Skeletal muscle cell (primary cell): ENCODE measurements around the gene COLEC12.
A peak's percentile ranks its signal among the peaks of the same experiment; 100 is the strongest.

ENCODE experiments used
- DNase-seq: peaks from one replicate; pipeline ENCODE4 v3.0.0-alpha.2; 2010; ENCODE audit warnings: low read depth
- H3K4me3 ChIP-seq: 2 replicates; pipeline ENCODE4 v1.5.1; 2011; ENCODE audit warnings: low read depth, mild to moderate bottlenecking, control low read depth, low read length, moderate library complexity

COLEC12 gene

DNA sequence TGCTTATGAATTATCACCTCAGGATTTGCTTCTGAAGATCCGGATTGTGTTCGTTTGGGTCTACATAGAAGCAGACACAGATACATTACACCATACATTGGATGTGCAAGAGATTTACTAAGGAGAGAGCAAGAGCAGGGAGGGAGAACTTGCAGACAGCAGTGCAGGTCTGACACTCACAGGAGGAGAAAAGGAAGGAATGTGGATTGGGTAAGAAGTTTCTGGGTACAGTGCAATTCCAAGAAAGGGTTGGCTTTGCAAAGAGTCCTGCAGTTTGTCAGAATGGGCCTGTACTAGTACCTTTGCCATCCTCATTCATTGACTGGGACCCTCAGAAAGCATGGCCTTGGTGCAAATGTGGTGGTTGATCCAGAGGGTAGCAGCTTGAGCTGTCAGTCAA is 227.9 kb downstream of the COLEC12 start:
- DNase-seq, result no peak
- H3K4me3 ChIP-seq, result no peak overlapping the region

DNA sequence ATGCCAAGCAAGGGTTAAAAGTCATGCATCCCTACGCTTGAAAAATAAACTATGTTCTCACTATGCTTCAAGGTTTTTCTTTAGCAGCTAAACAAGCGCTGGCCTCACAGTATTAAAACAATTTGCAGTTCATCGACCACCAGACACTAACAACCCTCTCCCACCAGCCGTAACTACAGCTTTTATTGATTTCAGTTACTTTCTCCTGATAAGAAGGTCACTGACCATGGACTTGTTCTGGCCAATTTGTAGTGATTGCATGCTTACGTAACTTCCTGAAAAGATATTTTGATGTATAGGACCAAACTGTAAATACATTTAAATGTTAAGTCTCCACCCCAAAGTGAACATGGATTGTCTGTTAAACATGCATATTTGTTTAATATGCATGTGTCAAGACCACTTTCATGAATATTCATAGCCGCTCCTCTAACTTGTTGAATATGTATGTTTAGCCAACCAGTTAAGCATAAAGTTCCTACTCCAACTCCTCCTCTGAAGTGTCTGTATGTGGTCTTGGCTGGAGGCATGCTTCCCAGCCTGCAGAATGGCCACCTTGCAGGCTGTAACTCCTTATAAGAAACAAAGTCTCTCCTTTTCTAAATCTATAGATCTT is 230.9 kb downstream of the COLEC12 start:
- H3K4me3 ChIP-seq, result no peak overlapping the region
- DNase-seq, result no peak

DNA sequence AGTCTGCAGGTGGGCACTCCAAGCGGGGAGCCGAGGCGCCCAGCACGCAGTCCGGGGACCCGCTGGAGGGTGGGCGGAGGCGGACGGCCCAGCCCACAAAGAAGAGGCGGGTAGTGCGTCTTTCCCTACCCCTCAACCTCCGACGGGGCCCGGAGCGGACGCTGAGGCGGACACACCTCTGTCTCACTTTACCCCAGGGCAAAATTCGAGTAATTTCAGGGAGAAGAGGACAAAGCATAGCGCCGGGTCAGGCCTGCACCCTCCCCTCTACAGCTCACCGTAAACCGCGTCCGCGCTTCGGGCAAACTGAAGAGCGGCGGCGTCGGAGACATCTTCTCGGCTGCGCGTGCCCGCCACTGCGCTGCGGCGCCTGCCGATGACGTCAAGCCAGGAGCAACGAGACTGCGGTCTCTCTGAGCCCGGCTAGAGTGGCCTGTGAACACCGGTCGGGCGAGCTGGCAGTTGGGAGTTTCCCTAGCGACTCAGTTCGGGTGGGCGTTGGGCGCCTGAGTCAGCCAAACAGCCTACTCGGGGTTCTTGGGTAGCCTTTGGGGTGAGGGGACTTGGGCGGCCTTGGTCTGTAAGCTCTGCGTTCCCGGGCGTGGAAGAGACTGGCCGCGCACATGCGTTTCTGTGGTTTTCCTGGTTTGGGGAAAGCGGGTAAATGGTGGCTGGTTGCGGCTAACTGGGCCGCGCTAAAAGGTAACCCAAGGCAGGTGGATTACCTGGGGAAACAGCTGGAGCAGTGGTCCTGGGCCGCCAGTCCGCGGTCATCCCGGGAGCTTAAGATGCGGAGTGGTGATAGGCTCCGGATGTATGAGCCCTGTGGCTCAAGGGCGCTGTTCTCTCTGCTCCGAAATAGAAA is 232.6 kb downstream of the COLEC12 start, which contains the start of gene THOC1:
TSS of gene THOC1 (minus strand) at position 360 of the 865 bp plus-strand sequence. CDS start at position 332, 28 bp downstream.
- H3K4me3 ChIP-seq, result peak within 1 kb of the TSS; percentile 94
- peak; percentile 75 for DNase-seq

DNA sequence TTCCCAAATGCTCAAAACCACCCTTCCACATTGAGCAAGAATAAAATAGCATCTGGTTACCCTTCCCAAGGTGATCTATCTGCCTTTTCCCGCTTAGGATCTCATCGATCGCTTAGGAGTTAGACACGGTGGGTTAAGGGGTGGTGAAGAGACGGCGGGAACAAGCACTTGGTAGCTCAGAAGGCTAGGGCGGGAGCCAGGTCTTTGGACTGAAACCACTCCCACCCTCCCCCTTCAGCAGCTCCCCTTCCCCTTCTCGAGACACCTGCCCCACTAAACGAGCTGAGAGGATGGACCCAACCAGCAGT is 233.2 kb downstream of the COLEC12 start:
- H3K4me3 ChIP-seq, result peak overlapping the region; percentile 94
- DNase-seq, result no peak
